ENCODE results near the gene IGSF9.
A peak's percentile ranks its signal among the peaks of the same experiment; 100 is the strongest.

IGSF9 gene

GRCh38 chr1:159960721-159961381, 15.4 kb upstream of the IGSF9 start:
- DNase-seq = peak; percentile 47 to 48
- TF ChIP-seq GATA1 (IDR thresholded peaks at IDR 0.05; ENCODE audit: low read depth, low read length) (no peak), POLR2A (IDR thresholded peaks at IDR 0.05; ENCODE audit: low read length) (peak; percentile 62)

- TF ChIP-seq POLR2A (IDR thresholded peaks at IDR 0.05; ENCODE audit: low read length) (no peak), GATA1 (IDR thresholded peaks at IDR 0.05; ENCODE audit: low read depth, low read length) (no peak)
- DNase-seq = peak; percentile 24 to 31
Measured at GRCh38 chr1:159959451-159959850, 14.0 kb upstream of the IGSF9 start.

DNA sequence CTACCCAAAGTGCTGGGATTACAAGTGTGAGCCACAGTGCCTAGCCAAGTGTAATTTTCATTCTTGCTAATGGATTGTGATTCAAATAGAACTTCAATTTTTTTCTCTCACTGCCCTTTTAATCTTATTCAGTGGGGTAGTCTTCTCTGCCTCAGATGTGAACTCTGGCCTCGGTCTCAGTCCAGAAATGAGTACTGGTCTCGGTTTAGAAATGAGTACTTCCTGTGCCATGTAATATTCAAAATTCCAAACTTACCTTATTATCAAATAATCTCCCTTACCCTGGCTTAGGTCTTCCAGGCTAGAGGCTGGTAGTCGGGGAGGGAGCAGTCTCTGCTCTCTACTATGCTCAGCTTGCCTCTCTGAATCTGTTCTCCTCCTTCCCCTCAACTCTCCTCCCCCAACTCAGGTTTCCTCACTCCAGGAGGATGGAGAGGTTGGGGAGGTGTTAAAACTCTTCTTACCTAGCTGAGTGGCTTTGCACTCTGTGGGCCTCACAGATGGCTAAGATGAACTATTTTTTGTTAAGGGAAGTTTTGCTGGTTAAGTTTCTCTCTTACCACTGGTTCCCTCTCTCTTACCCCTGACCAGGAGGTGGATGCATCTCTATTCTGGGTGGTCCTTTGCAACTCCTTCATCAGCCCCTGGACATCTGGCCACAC, 13.4 kb upstream of the IGSF9 start:
- DNase-seq = no peak
- TF ChIP-seq POLR2A (IDR thresholded peaks at IDR 0.05; ENCODE audit: low read length) = no peak
- TF ChIP-seq GATA1 (IDR thresholded peaks at IDR 0.05; ENCODE audit: low read depth, low read length) = no peak

DNA sequence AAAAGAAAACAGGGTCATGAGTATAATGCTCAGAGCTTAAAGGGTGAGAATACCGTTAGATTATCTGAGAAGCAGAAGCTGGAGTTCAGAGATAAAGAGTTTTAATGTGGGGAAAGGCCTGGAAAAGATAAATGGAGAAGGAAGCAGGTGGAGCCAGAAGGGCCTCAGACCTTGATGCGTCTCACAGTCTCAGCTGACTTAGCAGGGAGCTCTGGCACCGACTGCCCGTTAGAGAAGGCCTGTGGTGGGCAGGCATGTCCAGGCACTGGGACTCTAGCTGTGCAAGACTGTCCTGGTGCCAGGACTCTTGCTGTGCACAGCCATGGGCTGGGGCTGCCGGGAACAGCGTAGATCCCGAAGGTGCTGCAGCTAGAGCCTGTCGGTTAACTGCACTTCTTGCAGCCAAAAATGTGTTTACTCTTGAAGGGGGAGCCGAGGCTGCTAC, 12.4 kb upstream of the IGSF9 start:
- TF ChIP-seq GATA1 (IDR thresholded peaks at IDR 0.05; ENCODE audit: low read depth, low read length) = no peak
- TF ChIP-seq POLR2A (IDR thresholded peaks at IDR 0.05; ENCODE audit: low read length) = no peak
- peak; percentile 68 to 88 for DNase-seq

GRCh38 chr1:159955456-159955855, 10.0 kb upstream of the IGSF9 start:
- no peak for DNase-seq
- TF ChIP-seq POLR2A (IDR thresholded peaks at IDR 0.05; ENCODE audit: low read length) (no peak), GATA1 (IDR thresholded peaks at IDR 0.05; ENCODE audit: low read depth, low read length) (no peak)

GRCh38 chr1:159953536-159954515, 8.4 kb upstream of the IGSF9 start, which contains the start of gene SLAMF9:
Gene SLAMF9, minus strand, starts transcription at chr1:159954237. Its CDS starts 100 bp downstream, at chr1:159954137.
- TF ChIP-seq GATA1 (IDR thresholded peaks at IDR 0.05; ENCODE audit: low read depth, low read length) (no peak), POLR2A (IDR thresholded peaks at IDR 0.05; ENCODE audit: low read length) (no peak)
- peak in 1 of 2 experiments; percentile 19 for DNase-seq

GRCh38 chr1:159952932-159953331, 7.5 kb upstream of the IGSF9 start:
- TF ChIP-seq POLR2A (IDR thresholded peaks at IDR 0.05; ENCODE audit: low read length) (no peak), GATA1 (IDR thresholded peaks at IDR 0.05; ENCODE audit: low read depth, low read length) (no peak)
- DNase-seq = no peak

DNA sequence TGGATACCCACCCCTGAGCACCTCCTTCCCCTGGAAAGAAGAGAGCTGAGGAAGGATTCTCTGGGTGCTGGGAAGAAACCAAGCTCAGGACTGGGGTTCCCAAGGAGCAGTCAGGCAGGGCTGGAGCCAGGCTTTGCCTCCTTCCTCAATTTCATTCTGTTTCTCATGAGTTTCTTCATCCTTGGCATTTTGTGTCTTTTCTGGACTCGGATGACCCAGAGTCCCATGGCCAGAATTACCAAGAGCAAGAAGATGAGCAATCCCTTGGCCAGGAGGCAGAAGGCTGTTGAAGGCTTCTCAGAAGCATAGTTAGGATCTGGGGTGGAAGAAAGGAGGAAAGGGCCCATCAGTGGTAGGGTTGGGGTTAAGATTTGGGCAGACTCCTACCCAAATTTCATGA, 6.1 kb upstream of the IGSF9 start:
- TF ChIP-seq GATA1 (IDR thresholded peaks at IDR 0.05; ENCODE audit: low read depth, low read length) (no peak), POLR2A (IDR thresholded peaks at IDR 0.05; ENCODE audit: low read length) (no peak)
- DNase-seq = no peak

DNA sequence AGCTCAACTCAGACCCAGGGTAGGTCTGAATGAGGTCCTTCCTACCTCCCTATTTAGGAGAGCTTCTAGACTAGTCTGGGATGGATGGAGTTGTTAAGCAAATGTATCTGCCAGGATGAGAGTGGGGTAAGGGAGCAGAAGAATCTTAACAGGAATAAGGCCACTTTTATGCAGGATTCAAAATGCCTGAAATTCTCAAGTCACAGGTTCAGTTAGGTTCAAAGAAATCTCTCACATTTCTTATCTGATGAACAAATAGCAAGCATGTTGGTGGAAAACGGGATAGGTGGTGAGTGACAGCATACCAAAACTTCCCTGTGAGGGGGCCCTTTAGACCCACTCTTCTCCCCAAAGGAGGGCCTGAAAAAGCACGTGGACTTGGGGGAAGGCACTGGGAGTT, 5.6 kb upstream of the IGSF9 start:
- no peak for TF ChIP-seq GATA1 (IDR thresholded peaks at IDR 0.05; ENCODE audit: low read depth, low read length)
- no peak for TF ChIP-seq POLR2A (IDR thresholded peaks at IDR 0.05; ENCODE audit: low read length)
- DNase-seq = no peak

DNA sequence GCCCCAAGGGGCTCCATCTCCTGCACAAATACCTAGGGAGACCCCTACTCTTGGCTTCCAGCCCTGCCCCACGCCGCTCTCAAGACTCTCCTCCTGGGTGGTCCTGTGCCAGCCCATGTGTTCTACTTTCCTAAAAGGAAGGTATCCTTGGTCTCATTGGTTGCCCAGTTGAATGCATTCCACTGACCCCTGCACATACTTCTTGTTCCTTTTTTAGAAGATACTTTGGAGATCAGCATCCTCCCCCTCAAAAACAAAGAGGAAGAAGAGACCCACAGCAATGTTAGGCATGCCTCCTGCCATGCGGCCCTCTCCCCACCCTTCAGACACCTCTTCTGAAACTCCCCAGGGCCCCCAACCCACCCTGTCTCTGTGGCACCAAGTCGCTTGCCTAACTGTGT, 4.6 kb upstream of the IGSF9 start:
- no peak for DNase-seq
- TF ChIP-seq GATA1 (IDR thresholded peaks at IDR 0.05; ENCODE audit: low read depth, low read length) (no peak), POLR2A (IDR thresholded peaks at IDR 0.05; ENCODE audit: low read length) (no peak)

DNA sequence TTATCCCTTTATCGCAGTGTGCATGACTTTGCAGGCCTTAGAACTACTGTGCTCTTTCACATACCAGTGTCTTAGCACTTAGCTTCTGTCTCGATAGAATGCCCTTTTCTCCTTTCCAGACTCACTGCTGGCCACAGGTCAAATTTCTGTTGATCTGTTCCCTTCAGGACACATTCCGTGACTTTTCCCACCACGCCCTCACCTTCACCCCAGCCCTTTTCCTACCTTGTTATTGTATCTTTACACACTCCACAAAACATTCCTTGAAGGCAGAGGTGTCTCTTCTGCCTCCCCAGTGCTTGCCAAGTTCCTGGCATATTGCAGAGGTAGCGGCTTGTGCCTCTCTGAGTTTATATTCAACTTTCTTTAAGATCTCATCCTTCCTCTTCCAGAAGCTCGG, 3.7 kb upstream of the IGSF9 start:
- no peak for DNase-seq
- TF ChIP-seq POLR2A (IDR thresholded peaks at IDR 0.05; ENCODE audit: low read length) (no peak), GATA1 (IDR thresholded peaks at IDR 0.05; ENCODE audit: low read depth, low read length) (no peak)

DNA sequence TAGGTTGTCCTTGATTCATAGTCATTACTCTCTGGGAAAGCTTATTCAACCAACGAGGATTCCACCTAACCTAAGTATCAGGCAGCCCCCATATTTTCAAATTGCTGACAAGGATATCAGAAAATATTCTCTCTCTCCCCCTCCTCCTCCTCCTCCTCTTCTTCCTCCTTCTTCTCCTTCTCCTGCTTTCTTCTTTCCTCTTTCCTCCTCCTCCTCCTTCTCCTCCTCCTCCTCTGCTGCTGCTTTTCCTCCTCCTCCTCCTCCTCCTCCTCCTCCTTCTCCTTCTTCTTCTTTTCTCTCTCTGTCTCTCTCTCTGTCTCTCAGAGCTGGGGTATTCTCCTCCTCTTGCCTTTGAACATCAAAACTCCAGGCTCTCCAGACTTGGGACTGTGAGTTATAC, 2.5 kb upstream of the IGSF9 start:
- DNase-seq = no peak

GRCh38 chr1:159946242-159947187, 1.1 kb upstream of the IGSF9 start:
- TF ChIP-seq POLR2A (IDR thresholded peaks at IDR 0.05; ENCODE audit: low read length) (no peak), GATA1 (IDR thresholded peaks at IDR 0.05; ENCODE audit: low read depth, low read length) (no peak)
- no peak for DNase-seq

More for the DNA sequence above, 2.5 kb upstream of the IGSF9 start:
- TF ChIP-seq POLR2A (IDR thresholded peaks at IDR 0.05; ENCODE audit: low read length) = no peak
- no peak for TF ChIP-seq GATA1 (IDR thresholded peaks at IDR 0.05; ENCODE audit: low read depth, low read length)
